ENCODE results near the gene CCDC169. TPM values are rescaled to one million over a fixed set of nuclear protein-coding genes. Genes with fewer than 3 reads are reported as not detected.

Gene CCDC169
- total and polyA plus RNA-seq, 2 of the 4 experiments (the other 2 are of a cell fraction): 0.54 to 0.62 TPM

GRCh38 chr13:36261011-36261410 lies 36.6 kb downstream of the CCDC169 start:
- no peaks in the 10 kb centered on the region for H3K79me1 ChIP-seq (ENCODE audit: low read depth in 1 of 2, low read length in 2 of 2)
- WGBS, 2 experiments (ENCODE audit: extremely low coverage in 2 of 2, insufficient read length in 1 of 2): no CpG with 5 or more reads among the region's 3 CpGs
- no peak overlapping the region for H2AK9ac ChIP-seq (replicated peaks; ENCODE audit: low read depth, low read length, poor library complexity)
- no peak overlapping the region for H4K91ac ChIP-seq (ENCODE audit: insufficient read depth, low read depth, low read length)
- H3K27ac ChIP-seq (ENCODE audit: insufficient read depth, low read length): no peak overlapping the region
- H3K23ac ChIP-seq (ENCODE audit: low read depth, low read length): no peak overlapping the region
- no peak overlapping the region for H2AFZ ChIP-seq (replicated peaks; ENCODE audit: low read length, poor library complexity)
- no peak overlapping the region for H3K4me2 ChIP-seq (ENCODE audit: low read depth, low read length)
- ChIA-PET POLR2A (ENCODE audit: unreplicated experiment) (no interaction called here), CTCF (interaction anchor here (1.5 kb wide), 1 partner anchor 10 kb away, joined by 3 read pairs; no protein-coding TSS in a partner anchor)
- H3K4me3 ChIP-seq (ENCODE audit: insufficient read depth, low read depth, low read length): no peak overlapping the region
- no peaks in the 10 kb centered on the region for H4K20me1 ChIP-seq (ENCODE audit: insufficient read depth, low read length)
- H3K9ac ChIP-seq (ENCODE audit: low read depth, low read length): no peak overlapping the region
- no peak overlapping the region for H3K56ac ChIP-seq (ENCODE audit: extremely low read depth, insufficient read depth, low read length)
- no peaks in the 10 kb centered on the region for H3K36me3 ChIP-seq (ENCODE audit: control insufficient read depth, insufficient read depth, low read length)
- no TSS peak for BruUV-seq (replicated peaks)
- H2AK5ac ChIP-seq (ENCODE audit: low read depth, low read length): no peak overlapping the region
- no peak overlapping the region for H3K14ac ChIP-seq (replicated peaks; ENCODE audit: low read depth, low read length)
- DNase-seq: no peak
- H3K27me3 ChIP-seq (ENCODE audit: control insufficient read depth, insufficient read depth, low read length): no peaks in the 10 kb centered on the region
- dilution Hi-C loops (cut with HindIII; ENCODE audit: low sequenced_read_pairs, unreplicated experiment) (no loop called here), intact Hi-C loops (cut with micrococcal nuclease) (no loop called here), in situ Hi-C loops (cut with MboI; ENCODE audit: low sequenced_read_pairs) (no loop called here)
- no peaks in the 10 kb centered on the region for H3K4me1 ChIP-seq (ENCODE audit: control insufficient read depth, insufficient read depth, low read length)
- no peak overlapping the region for H4K5ac ChIP-seq (ENCODE audit: low read depth, low read length)
- H2BK5ac ChIP-seq (ENCODE audit: low read depth, low read length, poor library complexity, severe bottlenecking): no peak overlapping the region
- no peaks in the 10 kb centered on the region for H3K9me3 ChIP-seq (ENCODE audit: control insufficient read depth, insufficient read depth, low read length)
- H3K4ac ChIP-seq (ENCODE audit: low read depth, low read length): no peak overlapping the region
- no peak overlapping the region for H2BK15ac ChIP-seq (ENCODE audit: low read depth, low read length)
- H2BK120ac ChIP-seq (ENCODE audit: low read depth, low read length): no peak overlapping the region
- no peak overlapping the region for H2BK20ac ChIP-seq (ENCODE audit: low read depth, low read length)
- no peak overlapping the region for H3K18ac ChIP-seq (ENCODE audit: low read depth, low read length)
- no peak for TF ChIP-seq POLR2A (IDR thresholded peaks at IDR 0.05; ENCODE audit: low read depth, low read length)
- TF ChIP-seq BHLHE40 (IDR thresholded peaks at IDR 0.05; ENCODE audit: low read depth, low read length): no peak
- TF ChIP-seq FOS (IDR thresholded peaks at IDR 0.05; ENCODE audit: low read depth, low read length): no peak
- TF ChIP-seq USF2 (IDR thresholded peaks at IDR 0.05; ENCODE audit: low read depth, low read length): no peak
- TF ChIP-seq RFX5 (IDR thresholded peaks at IDR 0.05; ENCODE audit: low read depth, low read length): no peak
- TF ChIP-seq MXI1 (IDR thresholded peaks at IDR 0.05; ENCODE audit: borderline replicate concordance, low read depth, low read length): no peak
- TF ChIP-seq ELK1 (IDR thresholded peaks at IDR 0.05; ENCODE audit: borderline replicate concordance, low read depth, low read length): no peak
- no peak for TF ChIP-seq RCOR1 (IDR thresholded peaks at IDR 0.05; ENCODE audit: insufficient replicate concordance, low read length)
- no peak for TF ChIP-seq CHD1 (IDR thresholded peaks at IDR 0.05; ENCODE audit: low read depth, low read length)
- no peak for TF ChIP-seq MAFK (IDR thresholded peaks at IDR 0.05; ENCODE audit: low read depth, low read length)
- no peak for TF ChIP-seq CEBPB (IDR thresholded peaks at IDR 0.05; ENCODE audit: low read depth, low read length)
- TF ChIP-seq CTCF (conservative IDR thresholded peaks at IDR 0.05; ENCODE audit: low read depth, low read length): no peak
- no peak for TF ChIP-seq RAD21 (IDR thresholded peaks at IDR 0.05; ENCODE audit: low read length)
- TF ChIP-seq SMC3 (IDR thresholded peaks at IDR 0.05; ENCODE audit: low read depth, low read length): no peak
- TF ChIP-seq NFE2L2 (IDR thresholded peaks at IDR 0.05; ENCODE audit: low read depth, low read length): no peak
- TF ChIP-seq MAZ (IDR thresholded peaks at IDR 0.05; ENCODE audit: borderline replicate concordance, low read depth, low read length): no peak
- no peaks in the 10 kb centered on the region for H3K9me1 ChIP-seq (ENCODE audit: insufficient read depth, low read length)
- H4K8ac ChIP-seq (ENCODE audit: low read depth in 2 of 2, low read length in 2 of 2): no peak overlapping the region
- ATAC-seq (ENCODE audit: low read depth): no peak

Data from IMR-90 (cell line).